Measurements from ENCODE around the gene CNN2. TPM values are rescaled to one million over a fixed set of nuclear protein-coding genes. Genes with fewer than 3 reads are reported as not detected.

The CNN2 gene
- total RNA-seq, 4 donors from 2014 or later, result 39.6 to 75.4 (median 60.8) TPM

DNA sequence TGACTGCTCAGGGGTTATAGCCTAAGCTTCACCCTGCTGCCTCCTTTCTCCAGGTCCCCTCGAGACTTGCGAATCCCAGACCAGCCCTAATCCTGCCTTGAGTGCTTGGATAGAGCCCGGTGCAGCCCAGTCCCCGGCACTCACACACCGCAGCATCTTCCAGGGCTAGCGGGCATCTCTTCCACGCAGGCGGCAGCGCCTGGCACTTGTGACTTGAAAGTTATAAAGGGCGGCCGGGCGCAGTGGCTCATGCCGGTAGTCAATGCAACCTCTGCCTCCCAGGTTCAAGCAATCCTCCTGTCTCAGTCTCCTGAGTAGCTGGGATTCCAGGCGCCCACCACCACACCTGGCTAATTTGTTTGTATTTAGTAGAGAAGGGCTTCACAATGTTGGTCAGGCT lies 40.3 kb upstream of the CNN2 start:
- no peak for ATAC-seq (ENCODE audit: low FRiP score)
- DNase-seq (ENCODE audit: low spot score), result no peak
- TF ChIP-seq, protein P1, sequence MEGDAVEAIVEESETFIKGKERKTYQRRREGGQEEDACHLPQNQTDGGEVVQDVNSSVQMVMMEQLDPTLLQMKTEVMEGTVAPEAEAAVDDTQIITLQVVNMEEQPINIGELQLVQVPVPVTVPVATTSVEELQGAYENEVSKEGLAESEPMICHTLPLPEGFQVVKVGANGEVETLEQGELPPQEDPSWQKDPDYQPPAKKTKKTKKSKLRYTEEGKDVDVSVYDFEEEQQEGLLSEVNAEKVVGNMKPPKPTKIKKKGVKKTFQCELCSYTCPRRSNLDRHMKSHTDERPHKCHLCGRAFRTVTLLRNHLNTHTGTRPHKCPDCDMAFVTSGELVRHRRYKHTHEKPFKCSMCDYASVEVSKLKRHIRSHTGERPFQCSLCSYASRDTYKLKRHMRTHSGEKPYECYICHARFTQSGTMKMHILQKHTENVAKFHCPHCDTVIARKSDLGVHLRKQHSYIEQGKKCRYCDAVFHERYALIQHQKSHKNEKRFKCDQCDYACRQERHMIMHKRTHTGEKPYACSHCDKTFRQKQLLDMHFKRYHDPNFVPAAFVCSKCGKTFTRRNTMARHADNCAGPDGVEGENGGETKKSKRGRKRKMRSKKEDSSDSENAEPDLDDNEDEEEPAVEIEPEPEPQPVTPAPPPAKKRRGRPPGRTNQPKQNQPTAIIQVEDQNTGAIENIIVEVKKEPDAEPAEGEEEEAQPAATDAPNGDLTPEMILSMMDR (IDR thresholded peaks at IDR 0.05), result no peak

DNA sequence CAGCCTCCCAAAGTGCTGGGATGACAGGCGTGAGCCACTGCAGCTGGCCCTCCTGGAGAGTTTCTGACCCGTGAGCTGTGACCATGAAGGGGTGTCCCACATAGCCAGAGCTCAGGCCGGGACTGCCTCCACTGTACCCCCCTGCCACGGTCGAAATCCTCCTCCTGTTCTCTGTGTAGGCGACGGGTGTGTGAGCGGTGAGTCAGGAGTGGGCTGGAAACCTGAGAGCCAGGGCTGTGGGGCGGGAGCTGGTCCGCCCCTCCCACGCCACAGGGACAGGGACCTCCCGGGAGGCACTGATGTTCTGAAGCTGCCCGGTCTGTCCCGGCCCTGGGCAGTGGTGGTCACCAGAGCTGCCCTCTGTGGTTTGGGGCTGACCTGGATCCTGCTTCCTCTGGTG lies 38.3 kb upstream of the CNN2 start:
- no peak for DNase-seq (ENCODE audit: low spot score)
- TF ChIP-seq, protein P1 (IDR thresholded peaks at IDR 0.05), result no peak
- ATAC-seq (ENCODE audit: low FRiP score), result no peak

DNA sequence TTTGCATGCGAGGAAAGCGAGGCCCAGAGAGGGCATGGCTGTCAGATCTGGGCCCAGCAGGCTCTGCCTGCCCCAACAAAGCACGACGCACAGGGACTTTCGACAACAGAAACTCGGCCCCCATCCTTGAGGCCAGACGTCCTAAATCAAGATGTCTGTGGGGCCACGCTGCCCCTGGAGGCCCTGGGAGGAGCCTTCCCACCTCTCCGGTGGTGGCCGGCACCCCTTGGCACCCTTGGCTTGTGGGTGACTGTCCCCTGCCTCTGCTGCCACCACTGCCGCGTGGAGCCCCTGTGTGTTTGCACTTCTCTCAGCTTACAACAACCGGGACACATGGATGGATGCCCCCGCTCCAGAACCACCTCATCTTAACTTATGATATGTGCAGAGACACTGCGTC lies 37.9 kb upstream of the CNN2 start:
- no peak for ATAC-seq (ENCODE audit: low FRiP score)
- no peak for DNase-seq (ENCODE audit: low spot score)
- TF ChIP-seq, protein P1 (IDR thresholded peaks at IDR 0.05), result no peak

- no peak for ATAC-seq (ENCODE audit: low FRiP score)
- no peak for DNase-seq (ENCODE audit: low spot score)
- TF ChIP-seq, protein P1 (IDR thresholded peaks at IDR 0.05), result no peak
These were observed 36.9 kb upstream of the CNN2 start for GRCh38 chr19:989381-990081.

- TF ChIP-seq, protein P1 (IDR thresholded peaks at IDR 0.05), result no peak
- DNase-seq (ENCODE audit: low spot score) (no peak), ATAC-seq (ENCODE audit: low FRiP score) (no peak)
These were observed 36.3 kb upstream of the CNN2 start for GRCh38 chr19:990119-990571.

DNA sequence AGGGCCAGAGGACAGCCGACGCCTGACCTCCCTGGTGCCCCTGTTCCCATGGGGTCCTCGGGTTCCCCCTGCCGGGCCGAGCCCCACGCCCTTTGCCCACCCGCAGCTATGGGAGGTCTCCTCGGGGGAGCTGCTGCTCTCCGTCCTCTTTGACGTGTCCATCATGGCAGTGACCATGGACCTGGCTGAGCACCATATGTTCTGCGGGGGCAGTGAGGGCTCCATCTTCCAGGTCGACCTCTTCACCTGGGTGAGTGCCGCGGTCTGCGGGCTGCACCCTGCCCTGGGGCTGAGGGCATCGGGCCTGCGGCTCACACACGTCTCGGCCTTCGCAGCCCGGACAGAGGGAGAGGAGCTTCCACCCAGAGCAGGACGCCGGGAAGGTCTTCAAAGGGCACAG lies 35.7 kb upstream of the CNN2 start:
- DNase-seq (ENCODE audit: low spot score) (no peak), ATAC-seq (ENCODE audit: low FRiP score) (no peak)
- TF ChIP-seq, protein P1 (IDR thresholded peaks at IDR 0.05), result no peak

Data from omental fat pad (tissue), 4 donors.